ENCODE results near the gene HERC3. TPM values are rescaled to one million over a fixed set of nuclear protein-coding genes. Genes with fewer than 3 reads are reported as not detected.

The HERC3 gene
- total RNA-seq, 1 experiment from 2014 or later = 5.5 TPM

GRCh38 chr4:88725986-88726385 lies 133.7 kb downstream of the HERC3 start (continued):
- TF ChIP-seq ZNF281 (CRISPR knock-in tag; IDR thresholded peaks at IDR 0.05) = no peak
- TF ChIP-seq ETV6 (CRISPR knock-in tag; IDR thresholded peaks at IDR 0.05) = no peak
- TF ChIP-seq ZNF423 (CRISPR knock-in tag; IDR thresholded peaks at IDR 0.05) = no peak

- Mint-ChIP-seq H3K9me3 (no peaks in the 10 kb centered on the region), H3K27me3 (ENCODE audit: low read depth) (no peaks in the 10 kb centered on the region), H3K4me3 (no peak overlapping the region), H3K36me3 (peaks cover 29% of the 10 kb centered on the region), H3K27ac (no peak overlapping the region), H3K4me1 (peaks cover 7% of the 10 kb centered on the region)
- ChIA-PET CTCF (no interaction called here), POLR2A (interaction anchor here (0.5 kb wide), 1 partner anchor 160 kb away, joined by 5 read pairs; no protein-coding TSS in a partner anchor)
- DNase-seq (ENCODE audit: low spot score) (no peak), ATAC-seq (no peak)
- no peak for TF ChIP-seq IRF2 (CRISPR knock-in tag; IDR thresholded peaks at IDR 0.05; ENCODE audit: borderline replicate concordance, low read depth)
- TF ChIP-seq MYBL2 (CRISPR knock-in tag; IDR thresholded peaks at IDR 0.05) = no peak
- no peak for TF ChIP-seq ZSCAN18 (CRISPR knock-in tag; IDR thresholded peaks at IDR 0.05)
- no peak for TF ChIP-seq ZNF263 (CRISPR knock-in tag; IDR thresholded peaks at IDR 0.05; ENCODE audit: low read depth)
- TF ChIP-seq HMGXB4 (CRISPR knock-in tag; IDR thresholded peaks at IDR 0.05) = no peak
- no peak for TF ChIP-seq ESRRA (CRISPR knock-in tag; IDR thresholded peaks at IDR 0.05; ENCODE audit: borderline replicate concordance)
- no peak for TF ChIP-seq ZNF219 (CRISPR knock-in tag; IDR thresholded peaks at IDR 0.05; ENCODE audit: borderline replicate concordance)
- TF ChIP-seq HMGA2 (CRISPR knock-in tag; IDR thresholded peaks at IDR 0.05) = no peak
- no peak for TF ChIP-seq ZNF121 (CRISPR knock-in tag; IDR thresholded peaks at IDR 0.05)
- TF ChIP-seq AR (CRISPR knock-in tag; IDR thresholded peaks at IDR 0.05) = no peak
- no peak for TF ChIP-seq ATF1 (CRISPR knock-in tag; IDR thresholded peaks at IDR 0.05)
- TF ChIP-seq ATF6 (CRISPR knock-in tag; IDR thresholded peaks at IDR 0.05) = no peak
Measured at GRCh38 chr4:88728146-88728545, 135.9 kb downstream of the HERC3 start.

Data from WTC11 (cell line).